ENCODE results near the gene MAPKAP1.

- TF ChIP-seq USF1 (IDR thresholded peaks at IDR 0.05) (no peak), FOXM1 (IDR thresholded peaks at IDR 0.05; ENCODE audit: borderline replicate concordance, low read depth) (no peak)
These were observed 300.3 kb downstream of the MAPKAP1 start for GRCh38 chr9:125406810-125407087.
